M059J (cell line): ENCODE data around the gene TTC9. TPM values are rescaled to one million over a fixed set of nuclear protein-coding genes. Genes with fewer than 3 reads are reported as not detected.
A peak's percentile ranks its signal among the peaks of the same experiment; 100 is the strongest.

Experiments used
- DNase-seq: peaks from one replicate; pipeline ENCODE4 v3.0.0-alpha.2; 2012; ENCODE audit warnings: low read depth
- total RNA-seq: library from RNA; depleted of rRNA; stranded (reverse); fragments of >200 nt; shearing (Covaris generic); gene quantifications from 2 replicates; pipeline ENCODE4 v1.2.3, GENCODE V29; 2014; rRNA removed

TTC9 gene
- total RNA-seq, 1 experiment from 2014 or later: 0.07 TPM

GRCh38 chr14:70714055-70714550, 72.4 kb downstream of the TTC9 start:
- peak; percentile 55 for DNase-seq

GRCh38 chr14:70716483-70716882, 74.8 kb downstream of the TTC9 start:
- no peak for DNase-seq

- no peak for DNase-seq
Observed at GRCh38 chr14:70716958-70717357, 75.2 kb downstream of the TTC9 start.

- DNase-seq: no peak
Observed at GRCh38 chr14:70718383-70719118, 76.8 kb downstream of the TTC9 start.

- peak; percentile 13 for DNase-seq
Observed at GRCh38 chr14:70721542-70721941, 79.8 kb downstream of the TTC9 start.

GRCh38 chr14:70722418-70722817, 80.7 kb downstream of the TTC9 start:
- no peak for DNase-seq

- DNase-seq: no peak
Observed at GRCh38 chr14:70723276-70723675, 81.6 kb downstream of the TTC9 start.

GRCh38 chr14:70724110-70724509, 82.4 kb downstream of the TTC9 start:
- no peak for DNase-seq

GRCh38 chr14:70724944-70725343, 83.2 kb downstream of the TTC9 start:
- no peak for DNase-seq

Other genes starting within 250 kb of the TTC9 start
- 17.1 and 20.2 TPM in 2 replicates for gene SYNJ2BP, start 224.8 kb upstream of the TTC9 start, total RNA-seq
- 0.05 and 0.49 TPM in 2 replicates for gene ADAM21, start 189.7 kb upstream of the TTC9 start, total RNA-seq
- gene ADAM20, start 106.9 kb upstream of the TTC9 start, total RNA-seq: not detected in 2 replicates
- 37.2 and 37.8 TPM in 2 replicates for gene MED6, start 41.3 kb upstream of the TTC9 start, total RNA-seq
- 3.1 and 5.8 TPM in 2 replicates for gene MAP3K9, start 167.6 kb downstream of the TTC9 start, total RNA-seq